GM19328 (cell line): ENCODE measurements around the gene ST6GALNAC2.
"Not testable (repeated sequence)": the region's sequence is repeated elsewhere in the genome, so short reads cannot be mapped to it uniquely, and the experiment has no call there.

Experiments used
- ATAC-seq: cut with Tn5 transposase; IDR thresholded peaks from one replicate; pipeline ENCODE4 v1.9.1; 2021; ENCODE audit warnings: mild to moderate bottlenecking, moderate library complexity; ENCODE audit not compliant: unreplicated experiment

ST6GALNAC2 gene

DNA sequence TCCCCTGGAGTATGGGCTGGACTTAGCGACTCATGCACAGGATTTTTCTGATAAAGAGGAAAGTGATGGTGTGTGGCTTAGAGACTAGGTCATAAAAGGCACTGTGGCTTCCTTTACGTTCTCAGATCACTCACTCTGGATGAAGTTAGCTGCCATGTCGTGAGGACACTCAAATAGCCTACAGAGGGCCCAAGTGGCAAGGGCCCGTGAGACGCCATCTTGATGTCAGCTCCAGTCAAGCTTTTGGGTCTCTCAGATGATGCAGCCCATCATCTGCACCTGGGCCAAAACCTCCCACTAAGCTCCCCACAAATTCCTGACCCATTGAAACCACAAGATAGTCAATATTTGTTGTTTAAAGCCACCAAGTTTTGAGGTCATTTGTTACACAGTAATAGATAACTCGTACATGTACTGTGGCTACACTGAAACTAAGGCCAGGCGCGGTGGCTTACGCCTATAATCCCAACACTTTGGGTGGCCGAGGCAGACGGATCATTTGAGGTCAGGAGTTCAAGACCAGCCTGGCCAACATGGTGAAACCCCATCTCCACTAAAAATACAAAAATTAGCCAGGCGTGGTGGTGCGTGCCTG lies 14.7 kb downstream of the ST6GALNAC2 start:
- ATAC-seq = no peak

DNA sequence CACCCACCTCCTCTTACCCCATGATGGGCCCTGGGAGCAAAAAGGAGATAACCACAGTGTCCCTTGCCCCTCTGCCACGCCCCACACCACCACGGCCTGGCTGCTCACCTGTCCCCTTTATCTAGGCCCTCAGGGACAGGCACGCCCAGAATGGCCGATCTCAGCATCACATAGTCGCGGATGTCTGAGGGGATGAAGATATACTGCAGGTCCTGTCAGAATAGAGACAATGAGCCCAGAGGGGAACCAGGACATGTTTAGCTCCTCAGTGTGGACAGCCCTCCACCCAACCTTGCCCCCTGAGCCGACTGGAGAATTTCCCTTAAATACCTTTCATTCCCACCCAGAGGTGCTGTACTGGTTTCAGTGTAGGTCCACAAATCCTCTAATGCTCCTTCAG lies 15.2 kb downstream of the ST6GALNAC2 start:
- no peak for ATAC-seq

DNA sequence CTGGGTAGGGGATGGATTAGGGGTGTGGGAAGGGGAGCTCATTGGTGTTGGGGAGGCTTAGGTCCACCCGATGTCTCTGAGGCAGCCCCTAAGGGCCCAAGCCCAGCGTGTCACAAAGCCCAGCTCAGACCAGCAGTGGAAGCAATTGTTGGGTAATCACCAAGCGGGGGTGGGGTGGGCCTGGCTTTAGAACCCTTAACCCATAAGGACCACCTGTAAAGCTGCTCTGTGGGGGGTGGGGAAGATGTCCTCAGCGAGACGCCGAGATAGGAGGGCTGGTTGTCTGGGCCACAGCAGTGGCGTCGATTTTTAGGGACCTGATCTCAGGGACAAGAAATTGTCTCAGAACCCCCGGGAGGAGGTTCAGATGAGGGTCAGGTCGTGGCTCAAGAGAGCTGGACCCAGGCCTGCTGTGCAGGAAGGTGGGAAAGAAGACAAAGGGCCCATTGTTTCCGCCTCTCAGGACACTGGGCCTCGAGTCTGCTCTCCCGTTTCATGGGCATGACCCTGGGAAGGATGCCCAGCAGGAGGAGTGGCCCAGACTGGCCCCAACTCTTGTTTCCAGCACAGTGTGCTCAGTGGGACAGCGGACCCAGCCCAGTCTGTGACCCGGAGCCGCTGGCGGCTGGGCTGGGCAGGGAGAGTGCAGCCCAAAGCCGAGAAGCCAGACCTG lies 15.9 kb downstream of the ST6GALNAC2 start:
- ATAC-seq = no peak

DNA sequence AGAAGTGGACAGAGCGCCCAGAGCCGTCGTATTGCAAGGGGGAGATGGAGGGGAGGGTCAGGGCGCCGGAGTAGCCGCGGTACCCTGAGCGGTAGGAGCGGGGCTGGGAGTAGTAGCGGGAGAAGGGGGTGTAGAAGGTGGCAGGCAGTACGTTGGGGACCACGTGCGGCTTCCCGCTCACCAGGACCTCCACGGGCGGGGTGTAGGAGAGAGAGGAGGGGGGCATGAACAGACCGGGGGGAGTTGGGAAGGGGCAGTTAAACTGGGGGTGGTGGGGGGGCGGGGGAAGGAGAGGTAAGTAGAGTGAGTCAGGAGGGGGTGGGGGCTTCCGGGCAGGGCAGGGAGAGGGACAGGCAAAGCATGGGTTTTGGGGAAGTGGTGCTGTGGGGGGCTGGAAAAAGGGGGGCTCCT lies 16.8 kb downstream of the ST6GALNAC2 start:
- no peak for ATAC-seq

DNA sequence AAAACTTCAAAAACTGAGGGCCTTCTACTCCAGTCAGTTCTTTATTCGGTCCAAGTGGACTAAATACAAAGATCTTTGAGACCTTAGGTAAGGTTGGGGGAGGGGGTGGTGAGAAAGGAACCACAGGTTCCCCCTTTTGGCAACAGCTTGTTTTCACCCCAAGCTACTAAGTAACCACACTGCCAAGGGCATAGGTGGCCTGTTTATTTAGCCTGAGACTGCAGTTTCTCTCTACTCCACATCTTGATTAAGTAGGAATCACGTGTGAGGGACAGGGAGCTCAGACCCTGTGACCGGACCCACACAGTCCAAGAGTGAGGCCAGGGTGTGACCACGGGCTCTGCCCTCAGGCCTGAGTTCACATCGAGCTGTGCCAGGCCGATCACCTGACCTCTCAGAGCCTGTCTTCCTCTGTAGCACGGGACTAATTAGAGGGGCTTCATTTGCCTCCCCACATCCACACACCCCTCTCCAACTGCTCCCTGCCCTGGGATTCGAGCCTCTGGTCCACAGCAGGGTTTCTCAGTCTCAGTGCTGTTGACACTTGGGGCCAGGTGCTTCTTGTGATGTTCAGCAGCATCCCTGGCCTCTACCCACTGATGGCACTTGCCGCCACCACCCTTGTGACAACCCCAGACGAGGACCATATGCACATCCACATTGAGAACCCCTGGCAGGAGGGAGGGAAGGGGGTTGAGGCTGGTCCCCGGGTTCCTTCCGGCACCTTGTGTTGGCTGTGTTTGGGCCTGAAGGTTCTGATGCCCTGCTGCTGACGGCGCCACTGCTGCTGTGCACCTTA lies 17.8 kb downstream of the ST6GALNAC2 start:
- no peak for ATAC-seq

DNA sequence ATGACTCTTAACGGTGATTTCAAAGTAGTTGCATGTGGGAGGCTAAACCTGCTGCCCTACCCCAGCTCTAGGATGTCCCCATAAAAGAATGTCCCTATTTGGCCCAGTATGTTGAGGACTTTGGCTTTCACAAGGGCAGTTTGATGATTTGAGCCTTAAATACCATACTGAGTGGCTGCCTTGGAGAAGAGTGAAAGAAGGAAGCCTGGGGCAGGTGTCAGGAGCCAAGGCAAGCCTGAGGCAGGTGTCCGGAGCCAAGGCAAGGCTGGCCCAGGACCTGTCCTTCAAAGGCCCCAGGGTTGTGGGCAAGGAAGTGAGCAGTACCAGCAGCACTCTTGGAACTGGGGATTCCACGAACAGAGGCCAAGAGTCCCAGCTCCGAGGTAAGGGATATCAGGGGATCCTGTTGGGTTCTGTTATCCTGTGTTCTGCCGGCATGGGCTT lies 18.6 kb downstream of the ST6GALNAC2 start:
- ATAC-seq = no peak

DNA sequence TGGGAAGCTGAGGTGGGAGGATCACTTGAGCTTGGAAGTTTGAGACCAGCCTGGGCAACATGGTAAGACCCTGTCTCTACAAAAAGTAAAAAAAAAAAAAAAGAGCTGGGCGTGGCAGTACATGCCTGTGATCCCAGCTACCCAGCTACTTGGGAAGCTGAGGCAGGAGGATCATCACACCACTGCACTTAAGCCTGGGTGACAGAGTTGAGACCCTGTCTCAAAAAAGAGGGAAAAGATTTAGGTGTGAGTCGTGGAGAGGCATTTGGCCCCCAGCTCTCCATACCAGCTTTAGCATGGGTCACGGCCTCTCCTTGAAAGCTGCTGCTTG lies 19.1 kb downstream of the ST6GALNAC2 start:
- no peak for ATAC-seq

DNA sequence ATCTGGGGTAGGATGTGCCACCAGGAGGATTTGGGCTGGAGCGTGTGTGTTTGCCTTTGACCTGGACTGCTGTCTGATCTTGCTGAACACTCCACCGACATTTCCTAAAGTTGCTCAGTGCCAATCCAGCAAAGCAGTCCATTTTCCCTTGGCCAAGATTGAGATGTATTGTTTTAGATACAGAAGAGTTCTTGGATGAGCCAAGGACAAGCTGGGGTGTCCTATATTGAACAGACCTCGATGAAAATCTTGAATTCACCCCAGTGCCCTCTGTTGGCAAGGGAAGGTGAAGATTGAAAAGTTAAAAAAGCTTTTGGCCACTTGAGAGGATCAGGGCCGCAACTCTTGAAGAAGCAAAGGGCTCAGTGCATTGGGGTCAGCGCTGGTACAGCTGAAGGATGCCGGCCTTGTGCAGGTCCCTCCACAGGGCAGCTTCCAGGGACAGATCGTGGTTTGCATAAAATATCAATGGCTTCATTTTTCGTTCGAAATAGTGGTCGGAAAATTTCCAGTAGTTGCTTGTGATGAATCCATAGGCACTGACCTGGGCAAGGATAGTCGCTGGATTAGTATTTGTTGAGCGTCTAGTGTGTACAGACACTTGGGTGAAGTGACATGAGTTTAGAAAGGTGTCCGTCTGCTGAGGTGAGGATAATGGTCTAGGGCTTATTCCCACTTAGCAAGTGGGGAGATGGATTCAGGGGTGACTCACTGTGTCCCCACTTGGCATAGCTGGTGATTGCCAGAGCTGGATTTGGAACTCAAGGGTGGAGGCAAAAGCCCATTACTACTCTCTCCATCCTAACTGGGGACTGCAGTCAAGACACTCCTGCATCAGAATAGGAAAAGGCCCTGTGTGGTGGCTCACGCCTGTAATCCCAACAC lies 19.7 kb downstream of the ST6GALNAC2 start:
- no peak for ATAC-seq

DNA sequence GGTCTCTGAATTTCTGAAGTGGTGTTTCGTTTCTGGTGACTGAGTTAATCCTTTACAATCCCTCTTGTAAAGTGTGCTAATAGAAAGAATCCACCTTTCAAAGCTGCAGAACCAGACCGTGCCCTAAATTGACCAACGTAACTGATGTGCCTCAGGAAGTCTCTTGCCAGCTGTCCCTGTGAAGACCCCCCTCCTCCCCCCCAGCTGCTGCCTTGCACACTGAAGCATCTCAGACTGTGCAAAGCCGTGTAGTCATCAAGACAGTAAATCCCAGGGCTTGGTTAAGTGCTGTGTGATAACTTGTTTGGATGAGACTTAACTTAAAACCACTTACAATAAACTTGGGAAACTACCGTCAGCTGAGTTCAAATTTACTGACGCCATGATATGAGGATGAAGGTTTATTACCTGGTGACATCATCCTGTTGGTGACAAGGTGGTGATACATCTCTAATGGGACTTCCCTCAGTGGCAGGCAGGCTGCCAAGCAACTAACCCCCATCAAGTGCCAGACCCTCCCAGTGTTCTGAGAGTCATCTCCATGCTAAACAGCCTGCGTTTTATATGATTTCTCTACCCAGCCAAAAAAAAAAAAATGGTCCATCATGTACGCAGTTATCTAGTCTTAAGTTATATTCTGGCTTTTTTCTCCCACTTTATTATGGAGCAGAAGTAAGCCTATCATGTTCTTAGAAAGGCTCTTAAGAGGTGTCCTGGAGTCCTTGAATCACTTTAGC lies 20.5 kb downstream of the ST6GALNAC2 start:
- ATAC-seq = not testable (repeated sequence)

DNA sequence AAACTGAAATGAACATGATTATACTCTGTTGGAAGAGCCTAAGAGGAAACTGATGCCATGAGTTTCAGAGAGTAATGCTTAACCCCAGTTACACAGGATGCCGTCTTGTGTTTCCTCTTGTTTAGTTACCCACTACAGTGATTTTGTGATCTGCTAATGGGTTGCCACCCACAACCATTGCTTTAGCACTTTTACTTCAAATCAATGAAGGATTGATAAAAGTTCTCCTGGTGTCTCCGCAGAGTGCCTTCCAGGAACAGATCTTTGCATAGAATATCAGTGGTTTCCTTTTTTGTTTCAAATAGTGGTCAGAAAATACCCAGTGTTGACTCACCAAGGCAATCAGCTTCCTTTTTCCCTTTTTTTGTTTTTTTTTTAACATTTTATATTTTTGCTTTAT lies 22.3 kb downstream of the ST6GALNAC2 start:
- ATAC-seq = not testable (repeated sequence)

DNA sequence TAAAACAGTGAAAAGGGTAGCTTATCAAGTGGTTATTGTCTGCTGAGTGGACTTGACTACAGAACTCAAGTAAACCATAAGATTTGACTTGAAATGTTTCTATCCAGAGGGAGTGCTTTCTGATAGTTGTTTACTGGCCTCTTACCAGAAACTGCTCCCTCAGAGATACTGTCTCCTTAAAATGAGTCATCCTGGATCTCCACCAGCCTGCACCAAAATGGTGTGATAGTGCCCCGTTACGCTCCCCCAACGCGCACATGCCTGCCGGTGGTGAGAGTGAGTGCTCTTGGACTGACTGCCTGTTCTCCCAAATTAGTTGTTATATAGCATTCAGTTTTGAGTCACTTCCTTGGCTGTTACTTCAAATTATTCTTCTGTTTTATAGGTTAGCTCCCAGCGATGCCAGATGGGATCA lies 22.9 kb downstream of the ST6GALNAC2 start:
- ATAC-seq = no peak

DNA sequence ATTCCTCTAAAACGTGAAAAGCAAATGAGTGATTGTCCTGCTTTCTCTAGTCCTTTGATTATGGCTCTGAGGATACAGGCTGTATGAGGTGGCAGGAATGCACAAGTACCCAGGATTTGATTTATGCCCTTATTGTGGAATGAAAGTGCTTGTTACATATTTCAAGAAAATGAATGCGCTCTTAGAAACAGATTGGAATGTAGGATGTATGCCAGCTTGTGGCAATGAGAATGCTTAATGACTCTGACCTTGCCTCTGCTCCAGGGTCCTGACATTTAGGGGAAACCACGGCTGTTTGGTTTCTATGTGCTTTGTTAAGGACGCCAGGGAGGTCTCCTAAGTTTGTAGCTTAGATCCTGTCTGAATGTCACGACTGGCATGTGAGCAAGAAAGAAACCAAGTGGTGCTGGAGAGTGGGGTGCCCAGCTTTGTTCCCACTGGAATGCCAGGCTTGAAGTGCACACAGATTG lies 23.8 kb downstream of the ST6GALNAC2 start:
- ATAC-seq = no peak

DNA sequence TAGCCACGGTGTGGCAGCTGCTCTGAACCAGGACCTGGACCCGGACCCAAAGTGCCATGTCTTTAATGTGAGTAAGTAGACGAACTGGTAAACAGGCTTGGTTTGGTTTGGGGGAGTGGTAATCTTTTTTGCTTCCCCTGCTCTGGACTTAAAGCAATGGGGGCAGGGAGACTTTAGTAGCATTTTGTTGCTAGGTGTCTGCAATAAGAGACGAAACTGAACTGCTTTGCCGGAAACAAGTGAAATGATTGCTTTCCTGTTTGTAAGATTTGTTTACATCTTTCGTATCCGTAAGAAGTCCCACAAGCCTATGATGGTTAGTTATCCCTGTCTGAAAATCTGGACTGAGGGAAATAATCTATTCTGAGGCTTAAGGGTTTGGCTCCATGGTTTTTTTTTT lies 24.3 kb downstream of the ST6GALNAC2 start:
- no peak for ATAC-seq

DNA sequence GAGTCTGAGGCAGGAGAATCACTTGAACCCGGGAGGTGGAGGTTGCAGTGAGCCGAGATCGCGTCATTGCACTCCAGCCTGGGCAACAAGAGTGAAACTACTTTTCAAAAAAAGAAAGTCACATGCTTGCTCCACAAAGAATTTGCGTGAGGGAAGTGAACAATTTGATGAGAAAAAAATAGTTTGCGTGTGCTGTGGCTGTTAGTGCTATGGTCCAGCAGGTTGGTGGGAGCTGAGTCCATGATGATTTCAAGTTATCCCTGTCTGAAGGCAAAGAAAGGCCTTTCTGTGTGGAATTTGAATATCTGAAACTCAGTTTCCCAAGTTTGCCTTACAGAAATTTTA lies 24.8 kb downstream of the ST6GALNAC2 start:
- ATAC-seq = no peak

DNA sequence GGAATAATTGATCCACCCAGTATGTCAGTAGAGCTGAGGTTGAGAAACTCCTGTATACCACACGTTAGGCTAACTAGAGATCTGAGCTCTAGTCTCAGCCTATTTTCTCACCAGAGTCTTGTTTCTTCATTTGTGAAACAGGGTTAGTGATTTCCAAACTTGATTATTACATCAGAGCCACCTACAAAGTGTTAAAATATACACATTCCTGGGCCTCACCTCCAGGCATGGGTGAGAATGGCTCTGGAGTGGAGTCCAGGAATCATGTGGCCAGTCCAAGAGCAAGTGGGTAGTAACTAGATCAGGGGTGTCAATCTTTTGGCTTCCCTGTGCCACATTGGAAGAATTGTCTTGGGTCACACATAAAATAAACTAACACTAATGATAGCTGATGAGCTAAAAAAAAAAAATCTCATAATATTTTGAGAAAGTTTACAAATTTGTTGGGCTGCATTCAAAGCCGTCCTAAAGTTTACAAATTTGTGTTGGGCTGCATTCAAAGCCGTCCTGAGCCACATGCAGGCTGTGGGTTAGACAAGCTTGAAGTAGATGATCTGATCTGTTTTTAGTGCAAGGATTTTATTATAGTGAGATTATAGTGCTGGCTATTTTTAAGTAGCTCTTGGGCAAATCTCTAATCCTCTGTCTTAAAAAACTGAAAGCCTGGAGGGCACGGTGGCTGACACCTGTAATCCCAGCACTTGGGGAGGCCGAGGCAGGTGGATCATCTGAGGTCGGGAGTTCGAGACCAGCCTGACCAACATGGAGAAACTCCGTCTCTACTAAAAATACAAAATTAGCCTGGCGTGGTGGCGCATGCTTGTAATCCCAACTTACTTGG lies 25.4 kb downstream of the ST6GALNAC2 start:
- no peak for ATAC-seq

DNA sequence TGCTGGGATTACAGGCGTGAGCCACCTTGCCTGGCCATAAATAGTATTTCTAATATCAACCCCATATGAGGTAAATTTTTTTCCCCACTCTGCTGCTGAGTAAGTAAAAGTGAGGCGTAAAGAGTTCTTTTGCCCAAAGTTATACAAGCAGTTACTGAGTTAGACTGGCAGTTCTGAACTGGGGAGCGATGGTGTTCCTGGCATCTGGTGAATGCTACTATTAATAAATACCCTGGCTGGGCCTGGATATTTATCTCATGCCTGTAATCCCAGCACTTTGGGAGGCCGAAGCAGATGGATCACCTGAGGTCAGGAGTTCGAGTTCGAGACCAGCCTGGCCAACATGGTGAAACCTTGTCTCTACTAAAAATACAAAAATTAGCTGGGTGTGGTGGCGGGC lies 26.2 kb downstream of the ST6GALNAC2 start:
- ATAC-seq = not testable (repeated sequence)

DNA sequence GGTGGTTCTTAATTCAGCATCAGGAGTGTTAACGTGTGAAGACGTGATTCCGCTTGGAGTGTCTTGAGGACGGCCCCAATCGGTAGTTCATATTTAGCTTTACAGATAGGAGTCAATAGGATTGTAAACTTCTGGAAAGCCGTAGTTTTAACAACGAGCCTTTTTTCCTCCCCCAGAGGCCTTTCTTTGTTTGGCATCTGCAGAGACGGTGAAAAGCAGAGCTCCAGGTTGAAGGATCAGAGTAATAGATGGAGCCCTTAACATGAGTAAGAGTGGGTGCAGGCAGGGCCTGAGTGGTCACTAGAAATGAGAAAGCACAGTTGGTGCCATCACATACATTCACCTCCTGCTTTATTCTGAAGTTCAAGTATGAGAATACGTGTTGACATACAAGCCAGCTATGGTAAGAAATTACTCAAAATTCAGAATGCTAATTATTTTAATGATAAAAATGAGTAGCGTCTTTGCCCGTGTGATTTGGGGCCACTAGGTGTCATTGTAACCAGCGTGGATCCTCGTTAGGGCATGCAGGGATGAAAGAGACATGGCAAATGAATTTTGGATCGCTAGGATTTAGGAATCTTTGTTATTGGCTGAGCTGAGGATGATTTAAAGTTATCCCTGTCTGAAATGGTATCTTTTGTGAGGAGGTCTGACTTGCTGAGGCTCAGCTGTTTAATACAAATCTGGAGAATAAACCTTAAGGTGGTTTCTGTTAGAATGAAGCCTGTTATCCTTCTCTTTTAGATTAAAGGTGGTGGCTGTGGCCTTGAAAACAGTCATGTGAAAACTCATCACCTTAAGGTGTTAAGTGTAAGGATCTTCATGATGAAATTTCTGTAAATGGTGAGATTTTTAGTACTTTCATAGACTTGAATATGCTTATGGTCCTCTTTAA lies 27.2 kb downstream of the ST6GALNAC2 start:
- no peak for ATAC-seq

DNA sequence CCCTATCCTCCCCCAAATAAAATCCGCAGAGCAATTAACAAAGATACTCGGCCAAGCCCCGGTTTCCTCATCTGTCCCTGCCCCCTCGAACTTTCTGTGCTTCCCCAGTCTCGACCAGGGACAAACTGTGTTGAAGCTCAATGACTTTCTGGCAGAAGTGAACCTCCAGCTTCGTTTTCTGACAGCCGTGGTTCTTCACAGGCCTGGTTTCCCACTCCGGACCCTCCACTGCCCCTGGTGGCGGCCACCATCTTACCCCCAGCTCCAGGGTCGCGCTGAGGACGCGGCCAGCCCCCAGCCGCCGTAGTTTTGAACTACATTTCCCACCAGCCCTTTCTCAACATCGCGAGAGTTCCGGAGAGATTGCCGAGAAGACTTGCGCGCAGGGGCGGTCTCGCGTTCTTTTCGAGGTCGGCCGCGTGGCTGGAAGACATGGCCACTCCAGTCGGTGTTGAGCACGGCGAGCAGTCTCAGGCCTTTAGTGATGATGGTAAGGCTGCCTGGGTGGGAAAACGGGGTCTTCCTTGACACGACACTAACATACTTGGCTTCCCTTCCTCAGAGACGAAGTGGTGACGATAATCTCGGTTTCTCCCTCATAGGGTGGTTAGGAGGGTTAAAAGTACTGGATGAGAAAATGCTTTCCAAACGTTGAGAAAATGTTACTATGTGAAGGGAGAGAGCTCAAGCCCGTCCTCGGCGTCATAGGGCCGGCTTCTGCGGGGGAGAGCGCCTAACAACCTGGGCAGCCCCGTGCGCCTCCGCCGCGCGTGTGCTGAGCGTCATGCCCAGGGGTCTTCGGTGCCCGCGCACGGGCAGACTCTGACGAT lies 28.1 kb downstream of the ST6GALNAC2 start:
- ATAC-seq = peak; percentile 81
